Left forelimb (tissue), 1 donor: ENCODE data around the gene CYP4V2.

Source experiments
- DNase-seq: peaks from one replicate; pipeline ENCODE4 v3.0.0-alpha.2; 2018; ENCODE audit warnings: low spot score

Gene CYP4V2

GRCh38 chr4:186191200-186192065, at the start of gene CYP4V2:
TSS of gene CYP4V2 (plus strand) at chr4:186191567. CDS start at chr4:186191824, 257 bp downstream.
- DNase-seq = peak; percentile 81

- peak; percentile 87 for DNase-seq
Observed at GRCh38 chr4:186144198-186144945, 47.0 kb upstream of the CYP4V2 start.

GRCh38 chr4:186144946-186145569, 46.3 kb upstream of the CYP4V2 start:
- peak; percentile 86 for DNase-seq

- DNase-seq = no peak
Observed at GRCh38 chr4:186146458-186146857, 44.9 kb upstream of the CYP4V2 start.

- no peak for DNase-seq
Observed at GRCh38 chr4:186148336-186148975, 42.9 kb upstream of the CYP4V2 start.

GRCh38 chr4:186149872-186150271, 41.5 kb upstream of the CYP4V2 start:
- no peak for DNase-seq

GRCh38 chr4:186150926-186151325, 40.4 kb upstream of the CYP4V2 start:
- DNase-seq = no peak

- DNase-seq = no peak
Observed at GRCh38 chr4:186151499-186151898, 39.9 kb upstream of the CYP4V2 start.

GRCh38 chr4:186158021-186158813, 33.1 kb upstream of the CYP4V2 start:
- no peak for DNase-seq

GRCh38 chr4:186158966-186159365, 32.4 kb upstream of the CYP4V2 start:
- no peak for DNase-seq

GRCh38 chr4:186159613-186160012, 31.8 kb upstream of the CYP4V2 start:
- DNase-seq = no peak

GRCh38 chr4:186161138-186161537, 30.2 kb upstream of the CYP4V2 start:
- no peak for DNase-seq

GRCh38 chr4:186166852-186167512, 24.4 kb upstream of the CYP4V2 start:
- DNase-seq = no peak

- DNase-seq = no peak
Observed at GRCh38 chr4:186167605-186168004, 23.8 kb upstream of the CYP4V2 start.

GRCh38 chr4:186168750-186169149, 22.6 kb upstream of the CYP4V2 start:
- DNase-seq = no peak

GRCh38 chr4:186169333-186169944, 21.9 kb upstream of the CYP4V2 start:
- no peak for DNase-seq

- no peak for DNase-seq
Observed at GRCh38 chr4:186169945-186170802, 21.2 kb upstream of the CYP4V2 start.

- no peak for DNase-seq
Observed at GRCh38 chr4:186170966-186171365, 20.4 kb upstream of the CYP4V2 start.

GRCh38 chr4:186172546-186172945, 18.8 kb upstream of the CYP4V2 start:
- DNase-seq = no peak
